Endometrium (tissue), 2 donors: ENCODE measurements around the gene OR10H4.
"Not testable (repeated sequence)": the region's sequence is repeated elsewhere in the genome, so short reads cannot be mapped to it uniquely, and the experiment has no call there.

Experiments
- FAIRE-seq: peaks from 2 replicates; lab custom pipeline; 2012; peaks lifted over from hg19 to GRCh38; lab: Jason Lieb, UNC
- donor health status: control.
- donor health status: control.

OR10H4 gene

DNA sequence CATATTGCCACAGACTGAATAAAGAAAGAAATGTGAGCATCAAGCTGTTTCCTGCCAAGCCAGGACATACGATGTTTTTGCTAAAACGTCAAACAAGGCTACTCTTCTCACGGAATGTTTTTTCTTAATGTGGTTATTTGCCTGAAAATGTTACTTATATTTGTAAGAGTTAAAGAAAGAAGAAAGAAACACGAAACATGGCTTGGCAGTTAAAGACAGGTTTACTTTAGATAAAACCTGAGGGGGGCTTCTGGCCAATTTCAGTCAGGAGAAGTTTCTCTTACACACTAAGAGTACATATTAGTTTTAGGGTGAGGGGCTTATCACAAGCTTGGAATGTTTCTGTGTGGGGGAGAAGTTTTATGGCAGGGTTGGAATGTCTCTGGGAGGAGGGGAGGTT is 4.4 kb upstream of the OR10H4 start:
- no peak for FAIRE-seq

DNA sequence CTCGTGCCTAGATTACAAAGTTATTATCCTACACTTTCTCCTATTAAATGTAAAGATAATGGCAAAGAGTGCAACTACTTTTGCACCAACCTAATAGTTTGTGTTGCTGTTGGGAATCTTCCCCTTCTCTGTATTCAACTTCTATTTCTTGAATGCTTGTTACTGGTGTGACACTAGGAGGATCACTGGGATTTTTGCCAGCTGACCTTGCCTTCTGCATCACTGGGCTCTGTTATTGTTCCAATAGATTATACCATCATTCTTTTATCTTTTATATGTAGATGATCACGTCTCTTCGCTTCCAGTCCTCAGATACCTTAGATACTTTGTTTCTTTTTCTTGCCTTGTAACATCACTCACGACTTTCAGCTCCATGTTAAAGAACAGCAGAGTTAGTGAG is 3.5 kb upstream of the OR10H4 start:
- FAIRE-seq, result no peak

DNA sequence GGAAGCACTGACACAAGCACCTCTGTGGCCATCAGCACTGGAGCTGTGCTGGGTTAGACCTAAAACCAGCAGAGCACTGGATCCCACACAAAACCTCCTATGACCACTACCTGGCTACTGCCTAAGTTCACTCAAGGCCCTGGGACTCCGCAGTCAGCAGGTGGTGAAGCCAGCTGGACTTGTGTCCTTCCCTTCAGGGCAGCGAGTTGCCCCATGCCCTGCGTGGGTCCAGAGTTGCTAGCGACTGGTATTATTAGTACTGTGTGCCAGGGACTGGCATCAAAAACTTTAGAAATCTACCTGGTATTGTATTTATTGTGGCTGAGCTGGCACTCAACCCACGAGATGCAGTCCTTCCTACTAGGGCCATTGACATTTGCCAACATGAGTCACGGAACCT is 6.0 kb downstream of the OR10H4 start:
- FAIRE-seq, result no peak

DNA sequence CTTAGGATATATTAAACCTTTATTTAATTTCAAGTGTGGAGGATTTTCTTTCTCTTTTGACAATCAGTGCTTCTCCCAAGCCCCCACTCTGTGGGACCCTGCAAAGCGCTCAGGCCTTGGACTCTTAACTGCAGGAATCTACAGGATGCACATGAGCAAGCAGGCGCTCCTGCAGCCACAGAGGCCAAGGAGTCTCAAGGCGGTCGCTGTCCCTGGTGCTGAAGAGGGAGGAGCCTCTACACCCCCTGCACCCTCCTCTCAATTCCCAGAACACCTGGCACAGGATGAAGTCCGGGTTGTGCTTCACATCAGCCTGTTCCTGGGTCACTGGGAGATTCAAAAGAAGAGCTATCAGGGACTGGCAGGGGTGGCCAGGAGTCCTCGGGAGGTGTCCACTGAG is 13.5 kb downstream of the OR10H4 start:
- FAIRE-seq, result no peak

DNA sequence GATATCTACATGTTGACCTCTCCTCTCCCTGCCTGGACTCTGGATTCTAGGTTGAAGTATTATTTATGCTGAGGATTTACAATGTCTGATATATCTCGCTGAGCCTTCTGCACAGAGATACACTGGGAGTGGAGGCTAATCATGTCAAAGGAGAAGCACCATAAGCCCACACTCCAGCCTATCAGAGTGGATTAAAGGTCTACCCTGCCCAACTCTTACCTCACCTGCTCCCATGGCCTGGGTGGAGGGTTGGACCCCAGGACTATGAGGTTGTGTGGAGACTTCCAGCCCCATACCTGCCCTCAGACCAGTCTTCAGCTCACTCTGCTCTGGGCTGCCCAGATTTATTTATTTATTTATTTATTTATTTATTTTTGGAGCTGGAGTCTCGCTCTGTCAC is 15.4 kb downstream of the OR10H4 start:
- FAIRE-seq, result no peak

DNA sequence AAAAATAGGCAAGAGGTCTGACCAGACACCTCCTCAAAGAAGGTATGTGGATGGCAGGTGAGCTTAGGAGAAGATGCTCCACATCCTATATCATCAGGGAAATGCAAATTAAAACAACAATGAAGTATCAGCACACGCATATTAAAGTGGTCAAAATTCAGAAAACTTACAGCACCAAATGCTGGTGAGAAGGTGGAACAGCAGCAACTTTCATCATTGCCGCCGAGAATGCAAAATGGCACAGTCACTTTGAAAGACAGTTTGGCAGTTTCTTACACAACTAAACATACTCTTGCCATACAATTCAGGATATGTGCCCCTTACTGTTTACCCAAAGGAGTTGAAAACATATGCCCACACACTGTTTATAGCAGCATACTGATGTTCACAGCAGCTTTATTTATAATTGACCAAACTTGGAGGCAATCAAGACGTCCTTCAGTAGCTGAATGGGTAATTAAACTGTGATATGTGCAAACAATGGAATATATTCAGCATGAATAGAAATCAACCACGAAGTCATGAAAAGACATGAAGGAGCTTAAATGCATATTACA is 22.5 kb downstream of the OR10H4 start:
- no peak for FAIRE-seq

DNA sequence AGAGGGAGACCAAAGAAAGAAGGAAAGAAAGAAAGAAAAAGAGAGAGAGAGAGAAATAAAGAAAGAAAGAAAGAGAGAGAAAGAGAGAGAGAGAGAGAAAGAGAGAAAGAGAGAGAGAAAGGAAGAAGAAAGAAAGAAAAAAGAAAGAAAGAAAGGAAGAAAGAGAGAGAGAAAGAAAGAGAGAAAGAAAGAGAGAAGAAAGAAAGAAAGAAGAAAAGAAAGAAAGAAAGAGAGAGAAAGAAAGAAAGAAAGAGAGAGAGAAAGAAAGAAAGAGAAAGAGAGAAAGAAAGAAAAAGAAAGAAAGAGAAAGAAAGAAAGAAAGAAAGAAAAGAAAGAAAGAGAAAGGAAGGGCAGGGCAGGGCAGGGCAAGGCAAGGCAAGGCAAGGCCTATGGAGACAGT is 23.2 kb downstream of the OR10H4 start:
- FAIRE-seq, result not testable (repeated sequence)

DNA sequence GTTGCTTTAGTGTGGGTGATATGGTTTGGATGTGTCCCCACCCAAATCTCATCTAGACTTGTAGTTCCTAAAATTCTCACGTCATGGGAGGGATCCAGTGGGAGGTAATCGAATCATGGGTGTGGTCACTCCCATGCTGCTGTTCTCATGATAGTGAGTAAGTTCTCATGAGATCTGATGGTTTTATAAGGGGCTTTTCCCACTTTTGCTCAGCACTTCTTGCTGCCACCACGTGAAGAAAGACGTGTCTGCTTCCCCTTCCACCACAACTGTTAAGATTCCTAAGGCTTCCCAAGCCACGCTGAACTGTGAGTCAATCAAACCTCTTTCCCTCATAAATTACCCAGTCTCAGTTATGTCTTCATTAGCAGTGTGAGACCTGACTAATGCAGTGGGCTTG is 26.0 kb downstream of the OR10H4 start:
- no peak for FAIRE-seq

DNA sequence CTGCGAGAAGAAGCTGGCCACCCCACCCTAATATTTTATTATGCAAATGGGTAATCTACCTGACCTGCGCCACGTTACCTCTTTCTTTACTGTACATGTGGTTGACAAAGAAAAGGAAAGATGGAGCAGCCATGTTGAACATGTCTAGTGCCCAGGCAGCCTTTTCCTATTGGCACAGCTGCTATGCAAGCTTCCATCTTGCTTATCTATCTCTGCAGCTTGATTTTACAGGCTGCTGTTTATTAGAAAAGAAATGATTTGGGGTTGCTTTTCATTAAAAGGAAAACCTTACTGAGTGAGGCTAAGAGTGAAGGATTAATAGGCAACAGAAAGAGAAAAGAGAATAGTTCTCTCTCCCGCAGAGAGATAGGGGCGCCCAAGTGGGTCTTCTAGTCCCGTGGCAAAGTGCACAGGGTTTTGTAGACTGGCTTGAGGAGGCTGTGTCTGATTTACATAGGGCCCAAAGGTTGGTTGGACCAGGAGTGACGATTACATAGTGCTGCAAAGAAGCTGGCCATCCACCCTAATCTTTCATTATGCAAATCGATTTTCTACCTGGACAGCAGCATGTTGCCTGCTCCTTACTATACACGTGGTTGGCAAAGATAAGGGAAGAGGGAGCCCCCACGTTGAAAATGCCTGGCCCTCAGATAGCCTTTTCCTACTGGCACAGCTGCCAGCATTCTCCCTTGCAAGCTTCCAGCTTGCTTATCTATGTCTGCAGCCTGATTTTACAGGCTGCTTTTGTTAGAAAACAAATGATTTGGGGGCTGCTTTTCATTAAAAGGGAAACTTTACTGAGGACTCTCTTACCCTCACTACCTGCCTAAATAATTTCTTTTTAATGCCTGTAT is 28.3 kb downstream of the OR10H4 start:
- no peak for FAIRE-seq

DNA sequence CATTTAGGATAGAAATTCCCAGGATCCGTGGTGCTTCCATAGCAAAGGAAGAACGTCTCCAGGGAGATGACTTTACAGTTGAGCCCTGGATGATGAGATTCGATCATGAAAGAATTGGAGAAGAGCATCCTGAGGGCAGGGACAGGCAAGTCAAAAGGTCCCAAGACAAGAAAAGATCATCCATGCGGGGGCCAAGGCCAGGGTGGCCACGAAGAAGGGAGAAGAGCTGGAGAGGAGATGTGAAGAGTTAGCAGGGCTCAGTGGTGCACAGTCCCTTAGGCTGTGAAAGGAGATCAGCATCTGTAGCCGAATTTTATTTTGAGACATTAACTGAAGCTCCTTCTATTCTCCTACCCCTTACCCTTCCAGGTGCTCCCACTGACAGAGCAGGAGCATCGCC is 28.9 kb downstream of the OR10H4 start:
- FAIRE-seq, result no peak

DNA sequence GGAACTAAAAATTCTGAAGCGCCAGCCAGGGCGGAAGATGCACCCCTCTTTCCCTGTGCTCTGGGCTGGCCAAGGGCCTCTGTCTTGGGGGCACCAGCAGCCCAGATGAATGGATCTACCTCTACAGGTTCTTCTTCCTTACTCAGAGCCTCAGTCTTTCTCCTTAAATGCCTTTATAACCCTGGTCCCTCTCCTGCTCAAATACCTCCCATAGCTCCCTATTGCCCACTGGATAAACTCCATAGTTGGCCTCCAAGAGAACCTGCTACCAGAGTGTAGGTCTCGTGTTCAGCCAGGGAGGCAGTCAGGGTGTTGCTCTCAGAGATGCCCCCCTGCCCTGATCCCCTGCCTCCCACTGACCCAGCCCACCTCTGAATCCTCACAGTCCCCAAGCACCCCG is 30.5 kb downstream of the OR10H4 start:
- FAIRE-seq, result no peak

DNA sequence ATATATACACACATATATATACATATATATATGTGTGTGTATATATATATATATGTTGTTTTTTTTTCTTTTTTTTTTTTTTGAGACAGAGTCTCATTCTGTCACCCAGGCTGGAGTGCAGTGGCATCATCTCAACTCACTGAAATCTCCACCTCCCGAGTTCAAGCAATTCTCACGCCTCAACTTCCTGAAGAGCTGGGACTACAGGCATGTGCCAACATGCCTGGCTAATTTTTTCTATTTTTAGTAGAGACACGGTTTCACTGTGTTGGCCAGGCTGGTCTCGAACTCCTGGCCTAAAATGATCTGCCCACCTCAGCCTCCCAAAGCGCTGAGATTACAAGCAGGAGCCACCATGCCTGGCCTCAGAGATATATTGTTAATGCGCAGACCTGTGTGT is 37.0 kb downstream of the OR10H4 start:
- FAIRE-seq, result not testable (repeated sequence)

DNA sequence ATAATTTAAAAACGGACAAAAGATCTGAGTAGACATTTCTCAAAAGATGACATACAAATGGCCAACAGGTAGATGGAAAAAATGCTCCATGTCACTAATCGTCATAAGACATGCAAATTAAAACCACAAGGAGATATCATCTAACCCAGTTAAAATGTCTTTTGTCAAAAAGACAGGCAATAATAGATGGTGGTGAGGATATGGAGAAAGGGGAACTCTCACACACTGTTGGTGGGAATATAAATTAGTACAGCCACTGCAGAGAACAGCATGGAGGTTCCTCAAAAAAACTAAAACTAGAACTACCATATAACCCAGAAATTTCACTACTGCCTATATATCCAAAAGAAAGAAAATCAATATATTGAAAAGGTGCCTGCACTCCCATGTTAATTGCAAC is 37.9 kb downstream of the OR10H4 start:
- no peak for FAIRE-seq

DNA sequence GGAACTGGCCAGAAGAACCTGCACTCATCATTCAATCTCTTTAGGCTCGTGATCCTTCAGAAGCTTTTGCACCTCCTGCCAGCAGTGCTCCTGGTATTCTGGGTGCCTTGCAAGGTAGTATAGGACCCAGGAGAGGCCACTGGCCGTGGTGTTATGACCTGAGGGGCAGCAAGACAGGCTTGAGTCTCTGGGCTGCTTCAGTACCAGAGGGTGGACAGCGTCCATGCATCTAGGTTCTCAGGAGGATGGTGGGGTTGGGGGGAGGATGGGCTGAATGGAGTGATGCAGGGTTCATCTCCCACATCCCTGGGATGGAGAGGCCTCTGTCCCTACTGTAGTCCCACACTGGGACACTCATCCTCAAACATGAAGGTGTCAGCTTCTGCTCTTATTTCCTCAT is 41.1 kb downstream of the OR10H4 start:
- FAIRE-seq, result no peak

DNA sequence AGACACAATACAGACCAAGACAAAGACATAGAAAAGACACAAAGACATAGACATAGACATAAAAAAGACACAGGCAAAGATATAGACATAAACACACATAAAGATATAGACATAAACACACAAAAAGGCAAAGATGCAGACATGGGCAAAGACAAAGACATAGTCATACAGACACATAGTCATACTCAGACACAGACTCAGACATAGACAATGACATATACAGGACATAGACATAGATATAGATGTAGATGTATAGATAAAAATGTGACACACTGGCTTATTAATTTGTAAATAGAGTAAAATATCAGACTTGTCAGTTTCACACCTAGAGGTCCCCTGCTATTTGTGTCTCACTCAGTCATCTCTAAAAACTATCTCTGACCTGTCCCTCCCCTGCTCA is 42.8 kb downstream of the OR10H4 start:
- FAIRE-seq, result no peak

DNA sequence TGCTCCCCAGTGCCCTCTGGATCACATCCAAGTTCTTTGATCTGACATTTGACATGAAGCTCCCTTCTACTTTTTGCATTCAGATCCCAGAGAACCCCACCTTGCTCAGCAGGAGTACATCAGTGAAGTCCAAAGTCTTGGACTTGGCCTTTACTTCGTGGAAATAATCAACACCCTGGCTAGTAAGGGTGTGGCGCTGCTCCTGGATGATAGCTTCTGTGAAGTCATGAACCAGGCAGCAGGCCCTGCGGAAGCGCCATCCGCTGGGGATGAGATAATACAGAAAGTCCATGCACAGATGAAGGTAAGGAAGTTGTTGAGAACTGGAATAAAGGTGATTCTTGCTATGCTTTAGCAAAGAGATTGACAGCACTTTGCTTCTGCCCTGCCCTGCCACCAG is 43.2 kb downstream of the OR10H4 start:
- FAIRE-seq, result no peak

DNA sequence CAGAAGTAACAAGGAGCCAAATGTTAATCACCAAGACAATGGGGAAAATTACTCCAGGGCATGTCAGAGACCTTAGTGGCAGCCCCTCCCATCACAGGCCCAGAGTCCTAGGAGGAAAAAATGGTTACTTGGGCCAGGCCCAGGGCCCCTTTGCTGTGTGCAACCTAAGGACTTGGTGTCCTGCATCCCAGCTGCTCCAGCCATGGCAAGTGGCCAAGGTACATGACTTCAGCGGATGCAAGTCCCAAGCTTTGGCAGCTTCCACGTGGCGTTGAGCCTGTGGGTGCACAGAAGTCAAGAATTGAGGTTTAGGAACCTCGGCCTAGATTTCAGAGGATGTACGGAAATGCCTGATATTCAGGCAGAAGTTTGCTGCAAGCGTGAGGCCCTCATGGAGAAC is 46.7 kb downstream of the OR10H4 start:
- FAIRE-seq, result no peak

DNA sequence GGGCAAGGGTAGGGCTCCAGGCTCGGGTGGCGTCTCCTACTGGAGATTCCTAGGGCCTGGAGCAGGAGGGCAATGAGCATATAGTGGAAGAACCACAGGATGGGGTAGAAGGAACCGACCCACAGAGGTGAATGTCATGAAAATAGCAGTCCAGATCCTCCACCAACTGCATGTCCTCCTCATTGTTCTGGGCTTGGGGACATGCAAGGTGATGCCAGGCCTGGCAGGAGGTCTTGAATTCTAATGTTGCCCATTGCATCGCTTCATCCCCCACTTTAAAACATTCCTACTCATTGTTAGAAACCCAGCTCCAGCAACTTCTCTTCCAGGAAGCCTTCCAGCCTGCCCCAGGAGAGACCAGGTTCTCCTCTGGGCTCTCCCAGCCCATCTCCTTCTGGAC is 49.4 kb downstream of the OR10H4 start:
- FAIRE-seq, result no peak
